Heart left ventricle (tissue), 13 donors: Measurements from ENCODE around the gene CYP46A1.

ENCODE experiments used
- CTCF ChIP-seq, 12 donors: fragments of 200-600 bp; sonication (generic) in 4 of 12; IDR thresholded peaks; one replicate each; pipeline versions ENCODE4 v1.5.0 to v1.8.0; 2018 to 2022; ENCODE audit warnings: antibody characterized with exemption in 12 of 12, mild to moderate bottlenecking in 5 of 12
- POLR2A ChIP-seq, 2 donors: fragments of 450-650 bp; IDR thresholded peaks; one replicate each; pipeline ENCODE4 v1.6.1; 2017; ENCODE audit warnings: antibody characterized with exemption in 2 of 2, mild to moderate bottlenecking in 2 of 2, moderate library complexity in 2 of 2
- donor health status: ischemic (EF 13 %, LVEDD 7.1; RV severe dilation, severe dysfunction).
- donor health status: DM: no; HTN: yes; CAD: no.
- donor health status: DM: no; HTN: no; CAD: no.
- donor health status: ischemic (EF 25% LVEDD 6.9; RV normal size, moderate dysfunction).
- donor health status: ischemic (EF 25% LVEDD 5.7; RV mildly dilated, moderate dysfunction).
- donor health status: ischemic (EF 35%, LVEDD 5.7; RV mildly dilated, moderate dysfunction).
- donor health status: nonischemic (EF 11% LVEDD 7.7; RV severe dilation, severe dysfunction).
- donor health status: DM: yes; HTN: yes; CAD: no.
- donor health status: PGD.
- donor health status: ischemic (EF 29% LVEDD 5.4; RV normal size, mild dysfunction).
- donor health status: nonischemic (EF 23%, LVEDD 6.1; RV moderate dilation, normal function).

- TF ChIP-seq CTCF (IDR thresholded peaks at IDR 0.05) (no peak), POLR2A (IDR thresholded peaks at IDR 0.05) (no peak)
Measured at GRCh38 chr14:99691111-99691885, 7.2 kb downstream of the CYP46A1 start.
